ENCODE results near the gene FAM50B. TPM values are rescaled to one million over a fixed set of nuclear protein-coding genes. Genes with fewer than 3 reads are reported as not detected.

FAM50B gene
- total RNA-seq, 1 experiment from 2014 or later, result 3.3 TPM

DNA sequence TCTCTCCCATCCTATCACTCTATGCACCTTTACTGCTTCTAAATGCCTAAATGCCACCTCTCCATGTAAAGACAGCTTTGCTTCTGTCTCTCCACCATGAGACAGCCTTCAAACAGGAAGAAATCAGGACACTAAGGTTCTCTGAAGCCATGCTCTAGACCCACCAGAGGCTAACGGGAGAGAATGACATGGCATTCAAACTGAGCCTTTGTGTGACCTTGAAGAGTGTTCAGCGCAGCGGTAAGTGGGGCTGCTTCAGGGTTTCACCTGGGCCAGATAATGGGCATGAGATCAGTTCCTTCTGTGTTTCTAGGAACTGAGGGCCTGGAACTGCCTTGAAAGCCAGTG, 20.1 kb downstream of the FAM50B start:
- no peaks in the 10 kb centered on the region for H3K79me2 ChIP-seq (ENCODE audit: insufficient read depth, low read length)
- no peak overlapping the region for H2BK120ac ChIP-seq (ENCODE audit: low read depth, low read length, poor library complexity, severe bottlenecking)
- H4K91ac ChIP-seq (ENCODE audit: insufficient read length, low read depth, low read length), result no peak overlapping the region
- no peak for DNase-seq
- TF ChIP-seq, protein P1, sequence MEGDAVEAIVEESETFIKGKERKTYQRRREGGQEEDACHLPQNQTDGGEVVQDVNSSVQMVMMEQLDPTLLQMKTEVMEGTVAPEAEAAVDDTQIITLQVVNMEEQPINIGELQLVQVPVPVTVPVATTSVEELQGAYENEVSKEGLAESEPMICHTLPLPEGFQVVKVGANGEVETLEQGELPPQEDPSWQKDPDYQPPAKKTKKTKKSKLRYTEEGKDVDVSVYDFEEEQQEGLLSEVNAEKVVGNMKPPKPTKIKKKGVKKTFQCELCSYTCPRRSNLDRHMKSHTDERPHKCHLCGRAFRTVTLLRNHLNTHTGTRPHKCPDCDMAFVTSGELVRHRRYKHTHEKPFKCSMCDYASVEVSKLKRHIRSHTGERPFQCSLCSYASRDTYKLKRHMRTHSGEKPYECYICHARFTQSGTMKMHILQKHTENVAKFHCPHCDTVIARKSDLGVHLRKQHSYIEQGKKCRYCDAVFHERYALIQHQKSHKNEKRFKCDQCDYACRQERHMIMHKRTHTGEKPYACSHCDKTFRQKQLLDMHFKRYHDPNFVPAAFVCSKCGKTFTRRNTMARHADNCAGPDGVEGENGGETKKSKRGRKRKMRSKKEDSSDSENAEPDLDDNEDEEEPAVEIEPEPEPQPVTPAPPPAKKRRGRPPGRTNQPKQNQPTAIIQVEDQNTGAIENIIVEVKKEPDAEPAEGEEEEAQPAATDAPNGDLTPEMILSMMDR (conservative IDR thresholded peaks at IDR 0.05), result no peak
- H3K4ac ChIP-seq (ENCODE audit: low read depth, low read length), result no peak overlapping the region
- H3K14ac ChIP-seq (ENCODE audit: insufficient read depth, low read length), result no peak overlapping the region
- H4K8ac ChIP-seq (replicated peaks; ENCODE audit: insufficient read length, low read depth, low read length), result no peak overlapping the region
- H3K79me1 ChIP-seq (ENCODE audit: insufficient read depth, low read depth, low read length, poor library complexity, severe bottlenecking), result no peaks in the 10 kb centered on the region
- H4K20me1 ChIP-seq (ENCODE audit: control insufficient read depth, insufficient read depth, insufficient read length), result no peaks in the 10 kb centered on the region
- no peak overlapping the region for H3K18ac ChIP-seq (ENCODE audit: insufficient read length, low read depth, low read length)
- H3K56ac ChIP-seq (ENCODE audit: insufficient read length, low read depth, low read length), result no peak overlapping the region
- Mint-ChIP-seq H3K27ac (no peak overlapping the region), H3K36me3 (ENCODE audit: insufficient read depth in 1 of 3, low read depth in 3 of 3) (no peaks in the 10 kb centered on the region), H3K9me3 (no peaks in the 10 kb centered on the region), H3K4me1 (peaks cover 2 to 6% of the 10 kb centered on the region in 2 experiments; a peak in 3 of 4 replicates), H3K4me3 (no peak overlapping the region), H3K27me3 (ENCODE audit: low read depth) (peaks cover 9% of the 10 kb centered on the region)
- no peak overlapping the region for H3T11ph ChIP-seq (ENCODE audit: low read length)
- H2AK5ac ChIP-seq (ENCODE audit: insufficient read length, low read length), result no peak overlapping the region
- H3K9me3 ChIP-seq (ENCODE audit: control insufficient read depth, low read depth, low read length), result no peaks in the 10 kb centered on the region
- H3K27me3 ChIP-seq (ENCODE audit: insufficient read depth, low read length), result no peaks in the 10 kb centered on the region
- no peak overlapping the region for H2BK5ac ChIP-seq (ENCODE audit: insufficient read length, low read length)
- H3K23me2 ChIP-seq (ENCODE audit: insufficient read length, low read depth, low read length, poor library complexity, severe bottlenecking), result no peaks in the 10 kb centered on the region
- H2BK20ac ChIP-seq (ENCODE audit: low read depth, low read length, poor library complexity, severe bottlenecking), result no peak overlapping the region
- H2BK12ac ChIP-seq (ENCODE audit: insufficient read length, low read depth, low read length), result no peak overlapping the region
- no peak overlapping the region for H2BK15ac ChIP-seq (ENCODE audit: low read depth, low read length)
- no peak overlapping the region for H3K9ac ChIP-seq (ENCODE audit: extremely low read depth, insufficient read length, low read length)
- peaks cover 3% of the 10 kb centered on the region; the same call in 1 of the 2 replicates for H3K4me1 ChIP-seq (ENCODE audit: insufficient read depth, low read length)
- H3K23ac ChIP-seq (ENCODE audit: insufficient read length, low read depth, low read length), result no peak overlapping the region
- H2AFZ ChIP-seq (ENCODE audit: low read length), result no peak overlapping the region
- no CpG with 5 or more reads among the region's 3 CpGs for WGBS (ENCODE audit: extremely low coverage, insufficient read length, low lambda C conversion rate)
- H4K5ac ChIP-seq (ENCODE audit: insufficient read length, low read depth, low read length), result no peak overlapping the region
- no peak overlapping the region for H3K4me2 ChIP-seq (ENCODE audit: insufficient read depth, insufficient read length, low read length)
- no peak overlapping the region for H3K27ac ChIP-seq (ENCODE audit: insufficient read length, low read depth, low read length)
